Upper lobe of right lung (tissue), 1 donor: ENCODE measurements around the gene CCDC6. TPM values are rescaled to one million over a fixed set of nuclear protein-coding genes. Genes with fewer than 3 reads are reported as not detected.

ENCODE experiments used
- ATAC-seq: fragments of 200-7000 bp; cut with Tn5 transposase; one replicate; pipeline ENCODE4 v1.9.1; 2020; ENCODE audit warnings: mild to moderate bottlenecking, moderate library complexity
- DNase-seq: peaks from one replicate; pipeline ENCODE4 v3.0.0-alpha.2; 2020
- H3K27ac ChIP-seq: fragments of 200-600 bp; one replicate; pipeline ENCODE4 v1.8.0; 2022
- H3K27me3 ChIP-seq: fragments of 200-600 bp; one replicate; pipeline ENCODE4 v1.8.0; 2022; ENCODE audit warnings: mild to moderate bottlenecking
- H3K36me3 ChIP-seq: fragments of 200-600 bp; one replicate; pipeline ENCODE4 v1.8.0; 2022
- H3K4me1 ChIP-seq: fragments of 200-600 bp; one replicate; pipeline ENCODE4 v1.8.0; 2022
- H3K4me3 ChIP-seq: fragments of 200-600 bp; one replicate; pipeline ENCODE4 v1.8.0; 2022; ENCODE audit warnings: mild to moderate bottlenecking
- H3K9me3 ChIP-seq: fragments of 200-600 bp; one replicate; pipeline ENCODE4 v1.8.0; 2022
- CTCF ChIP-seq: fragments of 200-600 bp; IDR thresholded peaks from one replicate; pipeline ENCODE4 v1.8.0; 2022; ENCODE audit warnings: antibody characterized with exemption
- intact Hi-C: fragments of 100-400 bp; cut with DNase I; formaldehyde crosslinking; loops from one replicate; pipeline ENCODE4 v1.11.0; 2022
- total RNA-seq: library from RNA; stranded (reverse); fragmentation: NEBNext Ultra II Directional; extraction: Animal tissue kit (Norgen Biotek cat#: 25700); gene quantifications from one replicate; pipeline ENCODE4 v1.2.1, GENCODE V29; 2021
- donor health status: DM: no; HTN: yes; CAD: no; lungs with severe emphysema.

The CCDC6 gene
- total RNA-seq, 1 donor from 2014 or later: 55.7 TPM

- Histone ChIP-seq H3K27ac (no peak overlapping the region), H3K36me3 (no peaks in the 10 kb centered on the region), H3K9me3 (no peaks in the 10 kb centered on the region), H3K4me3 (no peak overlapping the region), H3K4me1 (peaks cover 55% of the 10 kb centered on the region), H3K27me3 (no peaks in the 10 kb centered on the region)
- DNase-seq: no peak
- ATAC-seq: peak; percentile 30
- no peak for TF ChIP-seq CTCF
- intact Hi-C loops: no loop called here
These were observed 14.4 kb downstream of the CCDC6 start for GRCh38 chr10:59891936-59892335.

GRCh38 chr10:59891349-59891748, 15.0 kb downstream of the CCDC6 start:
- no peaks in the 10 kb centered on the region for H3K9me3 ChIP-seq
- no peak overlapping the region for H3K4me3 ChIP-seq
- no peak overlapping the region for H3K27ac ChIP-seq
- ATAC-seq: no peak
- peaks cover 56% of the 10 kb centered on the region for H3K4me1 ChIP-seq
- H3K36me3 ChIP-seq: no peaks in the 10 kb centered on the region
- intact Hi-C loops: no loop called here
- DNase-seq: no peak
- H3K27me3 ChIP-seq: no peaks in the 10 kb centered on the region
- no peak for TF ChIP-seq CTCF

GRCh38 chr10:59888781-59889435, 17.4 kb downstream of the CCDC6 start:
- DNase-seq (no peak), ATAC-seq (no peak)
- H3K36me3 ChIP-seq: no peaks in the 10 kb centered on the region
- H3K27me3 ChIP-seq: no peaks in the 10 kb centered on the region
- H3K4me3 ChIP-seq: no peak overlapping the region
- intact Hi-C loops: no loop called here
- H3K9me3 ChIP-seq: no peaks in the 10 kb centered on the region
- no peak overlapping the region for H3K27ac ChIP-seq
- TF ChIP-seq CTCF: no peak
- peaks cover 64% of the 10 kb centered on the region for H3K4me1 ChIP-seq

- intact Hi-C loops: no loop called here
- Histone ChIP-seq H3K4me1 (peaks cover 58% of the 10 kb centered on the region), H3K27ac (no peak overlapping the region), H3K9me3 (no peaks in the 10 kb centered on the region), H3K27me3 (no peaks in the 10 kb centered on the region), H3K4me3 (no peak overlapping the region), H3K36me3 (no peaks in the 10 kb centered on the region)
- ATAC-seq (peak; percentile 23), DNase-seq (no peak)
- TF ChIP-seq CTCF: no peak
These were observed 18.2 kb downstream of the CCDC6 start for GRCh38 chr10:59887972-59888640.

- no peak for TF ChIP-seq CTCF
- H3K9me3 ChIP-seq: no peaks in the 10 kb centered on the region
- intact Hi-C loops: no loop called here
- ATAC-seq (no peak), DNase-seq (no peak)
- H3K4me3 ChIP-seq: no peak overlapping the region
- H3K4me1 ChIP-seq: peaks cover 47% of the 10 kb centered on the region
- H3K27ac ChIP-seq: no peak overlapping the region
- no peaks in the 10 kb centered on the region for H3K36me3 ChIP-seq
- H3K27me3 ChIP-seq: no peaks in the 10 kb centered on the region
These were observed 19.4 kb downstream of the CCDC6 start for GRCh38 chr10:59887006-59887405.
